GM12878 (cell line): Measurements from ENCODE around the gene RPS4Y2. TPM values are rescaled to one million over a fixed set of nuclear protein-coding genes. Genes with fewer than 3 reads are reported as not detected.

Experiments
- ATAC-seq: fragments of 200-7000 bp; cut with Tn5 transposase; 3 replicates; pipeline ENCODE4 v1.9.1; 2020; ENCODE audit warnings: mild to moderate bottlenecking, moderate library complexity
- BruUV-seq: library from RNA; stranded (reverse); fragments of 400-500 nt; replicated peaks from 2 replicates; lab custom pipeline; 2021; lab: Mats Ljungman, UMichigan
- CTCF ChIA-PET: fragments of 300-600 bp; sonication (Branson Sonifier 250); formaldehyde crosslinking; extraction: SDS; loops from one replicate; lab custom pipeline; 2021; ENCODE audit warnings: inconsistent platforms; lab: Yijun Ruan, JAX
- POLR2A ChIA-PET: fragments of 350-600 bp; formaldehyde crosslinking; extraction: SDS; loops from one replicate; lab custom pipeline; 2021; ENCODE audit warnings: inconsistent platforms; lab: Charles Lee
- RAD21 ChIA-PET: fragments of 300-600 bp; sonication (Branson Sonifier 250); formaldehyde crosslinking; loops from one replicate; lab custom pipeline; 2023; ENCODE audit warnings: antibody characterized with exemption; ENCODE audit not compliant: unreplicated experiment; lab: Charles Lee
- SMC1A ChIA-PET: fragments of 300-600 bp; sonication (Branson Sonifier 250); formaldehyde crosslinking; loops from one replicate; lab custom pipeline; 2023; ENCODE audit not compliant: unreplicated experiment, uncharacterized antibody; lab: Charles Lee
- DNase-seq: peaks from one replicate; pipeline ENCODE4 v3.0.0-alpha.2; 2011; ENCODE audit warnings: low read depth, low spot score
- FAIRE-seq: peaks from 3 replicates; lab custom pipeline; 2011; peaks lifted over from hg19 to GRCh38; lab: Jason Lieb, UNC
- H2AFZ ChIP-seq: 2 replicates; pipeline ENCODE4 v1.6.0; 2011; ENCODE audit warnings: low read depth, low read length, control low read depth; ENCODE audit not compliant: control insufficient read depth
- H3K27ac ChIP-seq: 2 replicates; pipeline ENCODE4 v1.5.1; 2011; ENCODE audit warnings: control low read depth; ENCODE audit not compliant: control insufficient read depth, insufficient read depth
- H3K27me3 ChIP-seq, 2 experiments: replicated peaks in 1 of 2; 2 replicates each; pipeline versions ENCODE4 v1.6.0 to v1.6.1; 2011; ENCODE audit warnings: low read length in 1 of 2; ENCODE audit not compliant: control insufficient read depth in 2 of 2, insufficient read depth in 2 of 2
- H3K36me3 ChIP-seq, 2 experiments: 2 replicates each; pipeline ENCODE4 v1.5.1; 2011; ENCODE audit warnings: low read length in 1 of 2; ENCODE audit not compliant: control insufficient read depth in 2 of 2, insufficient read depth in 2 of 2
- H3K4me1 ChIP-seq: 2 replicates; pipeline ENCODE4 v1.6.1; 2011; ENCODE audit warnings: mild to moderate bottlenecking, low read length, moderate library complexity, mixed read lengths; ENCODE audit not compliant: control insufficient read depth, insufficient read depth
- H3K4me2 ChIP-seq: 2 replicates; pipeline ENCODE4 v1.6.0; 2011; ENCODE audit warnings: control low read depth; ENCODE audit not compliant: control insufficient read depth, insufficient read depth
- H3K4me3 ChIP-seq: fragments of 200-600 bp; sonication (generic); 2 replicates; pipeline ENCODE4 v1.5.1; 2016
- H3K79me2 ChIP-seq: 2 replicates; pipeline ENCODE4 v1.6.0; 2011; ENCODE audit warnings: low read length; ENCODE audit not compliant: control insufficient read depth, insufficient read depth
- H3K9ac ChIP-seq: 2 replicates; pipeline ENCODE4 v1.8.0; 2011; ENCODE audit warnings: low read length, control low read depth, mixed read lengths; ENCODE audit not compliant: control insufficient read depth, insufficient read depth
- H3K9me3 ChIP-seq: replicated peaks from 3 replicates; pipeline ENCODE4 v1.5.1; 2011; ENCODE audit warnings: mild to moderate bottlenecking, low read length; ENCODE audit not compliant: control insufficient read depth, insufficient read depth
- H4K20me1 ChIP-seq: 2 replicates; pipeline ENCODE4 v1.6.0; 2011; ENCODE audit not compliant: control insufficient read depth, insufficient read depth
- CHD1 ChIP-seq: IDR thresholded peaks from 2 replicates; pipeline ENCODE4 v1.6.1; 2012; ENCODE audit warnings: low read depth, low read length, improper control_type of control experiment
- FOS ChIP-seq: IDR thresholded peaks from 3 replicates; pipeline ENCODE4 v1.6.1; 2011; ENCODE audit warnings: borderline replicate concordance; ENCODE audit not compliant: insufficient read length; ENCODE audit errors: extremely low read depth
- MEF2A ChIP-seq: IDR thresholded peaks from 2 replicates; pipeline ENCODE4 v1.6.1; 2011; ENCODE audit warnings: low read depth, mild to moderate bottlenecking, low read length, moderate library complexity; ENCODE audit not compliant: insufficient read depth
- RELA ChIP-seq: fragments of 450-650 bp; IDR thresholded peaks from 2 replicates; pipeline ENCODE4 v1.8.0; 2014; ENCODE audit warnings: borderline replicate concordance; ENCODE audit not compliant: partially characterized antibody
- STAT3 ChIP-seq: IDR thresholded peaks from 2 replicates; pipeline ENCODE4 v1.6.1; 2011; ENCODE audit warnings: low read depth, low read length, improper control_type of control experiment
- YBX1 ChIP-seq: fragments of 450-650 bp; IDR thresholded peaks from 2 replicates; pipeline ENCODE4 v1.6.1; 2016; ENCODE audit warnings: antibody characterized with exemption
- WGBS: methylation state at CpG from one replicate; pipeline ENCODE4 v1.1.6; 2016; ENCODE audit warnings: low lambda C conversion rate; ENCODE audit not compliant: insufficient replicate concordance, insufficient coverage; ENCODE audit errors: missing lambda C conversion rate; 5-methylcytosine and 5-hydroxymethylcytosine counted together
- in situ Hi-C: fragments of 300-500 bp; cut with MboI; formaldehyde crosslinking; loops from 9 replicates; pipeline ENCODE4 v1.14.3; 2018; ENCODE audit warnings: mixed read lengths
- intact Hi-C: fragments of 100-400 bp; cut with micrococcal nuclease; formaldehyde crosslinking; loops from one replicate; pipeline ENCODE4 v1.14.2; 2022; ENCODE audit not compliant: unreplicated experiment
- polyA plus RNA-seq, 11 experiments: library from polyadenylated mRNA; depleted of rRNA in 4 of 11; unstranded in 6 of 11; stranded (reverse) in 5 of 11; fragments of >200 nt; fragmentation: Nextera tagmentation in 4 of 11; fragmentation: Illumina TruSeq in 1 of 11; extraction: Ambion mirVana in 4 of 11; extraction: Trizol in 1 of 11; gene quantifications; 1 replicate in 1 of 11; 2 replicates in 10 of 11; pipeline versions ENCODE4 v1.2.1 to v1.2.3, GENCODE V29; 2011 to 2016; ENCODE audit warnings: inconsistent platforms in 2 of 11, missing spikeins in 2 of 11, low read depth in 1 of 11
- total RNA-seq, 4 experiments: library from RNA; depleted of rRNA in 3 of 4; stranded (reverse); fragments of >200 nt in 3 of 4; fragmentation: Illumina TruSeq in 1 of 4; extraction: Trizol in 1 of 4; gene quantifications; 2 replicates each; pipeline versions ENCODE4 v1.2.1 to v1.2.3, GENCODE V29; 2013 to 2021
- TF ChIP-seq, protein P1 (sequence below): fragments of 450-650 bp; IDR thresholded peaks from 2 replicates; pipeline ENCODE4 v1.6.1; 2017; ENCODE audit warnings: mild to moderate bottlenecking, low read depth, inconsistent platforms; ENCODE audit not compliant: poor library complexity, severe bottlenecking
- TF ChIP-seq, protein P2 (sequence below): fragments of 450-650 bp; IDR thresholded peaks from 2 replicates; pipeline ENCODE4 v1.6.1; 2018; ENCODE audit warnings: borderline replicate concordance, mild to moderate bottlenecking; ENCODE audit not compliant: partially characterized antibody
- TF ChIP-seq, protein P3 (sequence below): fragments of 450-650 bp; IDR thresholded peaks from 2 replicates; pipeline ENCODE4 v1.6.1; 2017; ENCODE audit warnings: borderline replicate concordance
- TF ChIP-seq, protein P4 (sequence below): IDR thresholded peaks from 2 replicates; pipeline ENCODE4 v1.6.1; 2012; ENCODE audit warnings: low read depth, low read length, improper control_type of control experiment

The RPS4Y2 gene
- total and polyA plus RNA-seq, 10 of the 15 experiments (the other 5 are each of a cell fraction or from before 2014, with no cell fraction given) = not detected

DNA sequence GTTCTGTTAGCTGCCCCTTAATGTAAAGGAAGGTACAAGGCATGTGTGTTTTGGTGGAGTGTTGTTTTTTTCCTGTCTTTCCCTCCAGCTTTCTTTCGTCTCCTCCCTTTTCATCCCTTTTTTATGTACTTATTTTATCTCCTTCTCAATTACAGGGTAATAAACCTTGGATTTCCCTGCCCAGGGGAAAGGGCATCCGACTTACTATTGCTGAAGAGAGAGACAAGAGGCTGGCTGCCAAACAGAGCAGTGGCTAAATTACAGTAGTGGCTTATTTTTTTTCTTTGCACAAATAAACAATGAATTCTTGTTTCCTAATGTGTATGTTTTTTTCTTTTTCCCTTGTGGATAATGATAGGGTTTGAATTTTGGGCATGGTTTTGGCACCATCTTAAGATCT is 24.9 kb downstream of the RPS4Y2 start:
- H3K4me2 ChIP-seq = no peak overlapping the region
- FAIRE-seq (no peak), DNase-seq (no peak), ATAC-seq (no peak)
- no peaks in the 10 kb centered on the region for H3K4me1 ChIP-seq
- WGBS = no CpG with 5 or more reads among the region's 2 CpGs
- in situ Hi-C loops (no loop called here), intact Hi-C loops (no loop called here)
- POLR2A ChIA-PET = no interaction called here
- no peak overlapping the region for H3K9ac ChIP-seq
- no peaks in the 10 kb centered on the region for H3K9me3 ChIP-seq
- RAD21 ChIA-PET = no interaction called here
- no peaks in the 10 kb centered on the region for H3K27me3 ChIP-seq
- no peak overlapping the region for H2AFZ ChIP-seq
- H3K36me3 ChIP-seq = no peaks in the 10 kb centered on the region
- no peaks in the 10 kb centered on the region for H3K79me2 ChIP-seq
- CTCF ChIA-PET = no interaction called here
- TF ChIP-seq, protein P1, sequence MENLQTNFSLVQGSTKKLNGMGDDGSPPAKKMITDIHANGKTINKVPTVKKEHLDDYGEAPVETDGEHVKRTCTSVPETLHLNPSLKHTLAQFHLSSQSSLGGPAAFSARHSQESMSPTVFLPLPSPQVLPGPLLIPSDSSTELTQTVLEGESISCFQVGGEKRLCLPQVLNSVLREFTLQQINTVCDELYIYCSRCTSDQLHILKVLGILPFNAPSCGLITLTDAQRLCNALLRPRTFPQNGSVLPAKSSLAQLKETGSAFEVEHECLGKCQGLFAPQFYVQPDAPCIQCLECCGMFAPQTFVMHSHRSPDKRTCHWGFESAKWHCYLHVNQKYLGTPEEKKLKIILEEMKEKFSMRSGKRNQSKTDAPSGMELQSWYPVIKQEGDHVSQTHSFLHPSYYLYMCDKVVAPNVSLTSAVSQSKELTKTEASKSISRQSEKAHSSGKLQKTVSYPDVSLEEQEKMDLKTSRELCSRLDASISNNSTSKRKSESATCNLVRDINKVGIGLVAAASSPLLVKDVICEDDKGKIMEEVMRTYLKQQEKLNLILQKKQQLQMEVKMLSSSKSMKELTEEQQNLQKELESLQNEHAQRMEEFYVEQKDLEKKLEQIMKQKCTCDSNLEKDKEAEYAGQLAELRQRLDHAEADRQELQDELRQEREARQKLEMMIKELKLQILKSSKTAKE = no peak
- TF ChIP-seq STAT3 = no peak
- no peak for TF ChIP-seq YBX1
- no peak for TF ChIP-seq RELA
- TF ChIP-seq, protein P2, sequence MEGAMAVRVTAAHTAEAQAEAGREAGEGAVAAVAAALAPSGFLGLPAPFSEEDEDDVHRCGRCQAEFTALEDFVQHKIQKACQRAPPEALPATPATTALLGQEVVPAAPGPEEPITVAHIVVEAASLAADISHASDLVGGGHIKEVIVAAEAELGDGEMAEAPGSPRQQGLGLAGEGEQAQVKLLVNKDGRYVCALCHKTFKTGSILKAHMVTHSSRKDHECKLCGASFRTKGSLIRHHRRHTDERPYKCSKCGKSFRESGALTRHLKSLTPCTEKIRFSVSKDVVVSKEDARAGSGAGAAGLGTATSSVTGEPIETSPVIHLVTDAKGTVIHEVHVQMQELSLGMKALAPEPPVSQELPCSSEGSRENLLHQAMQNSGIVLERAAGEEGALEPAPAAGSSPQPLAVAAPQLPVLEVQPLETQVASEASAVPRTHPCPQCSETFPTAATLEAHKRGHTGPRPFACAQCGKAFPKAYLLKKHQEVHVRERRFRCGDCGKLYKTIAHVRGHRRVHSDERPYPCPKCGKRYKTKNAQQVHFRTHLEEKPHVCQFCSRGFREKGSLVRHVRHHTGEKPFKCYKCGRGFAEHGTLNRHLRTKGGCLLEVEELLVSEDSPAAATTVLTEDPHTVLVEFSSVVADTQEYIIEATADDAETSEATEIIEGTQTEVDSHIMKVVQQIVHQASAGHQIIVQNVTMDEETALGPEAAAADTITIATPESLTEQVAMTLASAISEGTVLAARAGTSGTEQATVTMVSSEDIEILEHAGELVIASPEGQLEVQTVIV = no peak
- TF ChIP-seq CHD1 = no peak
- TF ChIP-seq, protein P3, sequence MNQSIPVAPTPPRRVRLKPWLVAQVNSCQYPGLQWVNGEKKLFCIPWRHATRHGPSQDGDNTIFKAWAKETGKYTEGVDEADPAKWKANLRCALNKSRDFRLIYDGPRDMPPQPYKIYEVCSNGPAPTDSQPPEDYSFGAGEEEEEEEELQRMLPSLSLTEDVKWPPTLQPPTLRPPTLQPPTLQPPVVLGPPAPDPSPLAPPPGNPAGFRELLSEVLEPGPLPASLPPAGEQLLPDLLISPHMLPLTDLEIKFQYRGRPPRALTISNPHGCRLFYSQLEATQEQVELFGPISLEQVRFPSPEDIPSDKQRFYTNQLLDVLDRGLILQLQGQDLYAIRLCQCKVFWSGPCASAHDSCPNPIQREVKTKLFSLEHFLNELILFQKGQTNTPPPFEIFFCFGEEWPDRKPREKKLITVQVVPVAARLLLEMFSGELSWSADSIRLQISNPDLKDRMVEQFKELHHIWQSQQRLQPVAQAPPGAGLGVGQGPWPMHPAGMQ = no peak
- TF ChIP-seq, protein P4, sequence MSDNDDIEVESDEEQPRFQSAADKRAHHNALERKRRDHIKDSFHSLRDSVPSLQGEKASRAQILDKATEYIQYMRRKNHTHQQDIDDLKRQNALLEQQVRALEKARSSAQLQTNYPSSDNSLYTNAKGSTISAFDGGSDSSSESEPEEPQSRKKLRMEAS = no peak
- no peak for TF ChIP-seq FOS
- TF ChIP-seq MEF2A = no peak
- SMC1A ChIA-PET = no interaction called here
- H3K27ac ChIP-seq = no peak overlapping the region
- H4K20me1 ChIP-seq = no peaks in the 10 kb centered on the region
- no TSS peak for BruUV-seq
- no peak overlapping the region for H3K4me3 ChIP-seq
